Caco-2 (cell line): ENCODE results near the gene SPHK2. TPM values are rescaled to one million over a fixed set of nuclear protein-coding genes. Genes with fewer than 3 reads are reported as not detected.

ENCODE experiments used
- BruUV-seq: library from RNA; stranded (reverse); fragments of 400-500 nt; replicated peaks from 2 replicates; lab custom pipeline; 2021; lab: Mats Ljungman, UMichigan
- CTCF ChIA-PET: fragments of 300-600 bp; sonication (Branson Sonifier 250); formaldehyde crosslinking; loops from one replicate; lab custom pipeline; 2022; ENCODE audit warnings: antibody characterized with exemption; lab: Charles Lee
- POLR2A ChIA-PET: fragments of 300-600 bp; sonication (Branson Sonifier 250); formaldehyde crosslinking; loops from one replicate; lab custom pipeline; 2022; ENCODE audit warnings: antibody characterized with exemption; lab: Charles Lee
- DNase-seq, 2 experiments: peaks; one replicate each; pipeline versions ENCODE4 v3.0.0 to v3.0.0-alpha.2; 2020 to 2022
- H3K27me3 ChIP-seq: replicated peaks from 2 replicates; pipeline ENCODE4 v1.6.0; 2011; ENCODE audit warnings: low read length; ENCODE audit not compliant: control insufficient read depth, insufficient read depth
- H3K36me3 ChIP-seq: 2 replicates; pipeline ENCODE4 v1.5.1; 2011; ENCODE audit warnings: low read length; ENCODE audit not compliant: control insufficient read depth, insufficient read depth
- H3K4me1 ChIP-seq: fragments of 250-450 bp; sonication (Bioruptor Pico); 2 replicates; pipeline ENCODE4 v1.5.1; 2020; ENCODE audit warnings: mild to moderate bottlenecking
- H3K4me3 ChIP-seq: 2 replicates; pipeline ENCODE4 v1.5.1; 2011; ENCODE audit warnings: low read depth, mild to moderate bottlenecking, control low read depth, low read length
- H3K9me3 ChIP-seq: fragments of 250-450 bp; sonication (Bioruptor Pico); 2 replicates; pipeline ENCODE4 v1.5.1; 2020; ENCODE audit warnings: mild to moderate bottlenecking, moderate library complexity
- H3K27ac Mint-ChIP-seq: one replicate; pipeline ENCODE4 v1.8.0; 2022; ENCODE audit warnings: mixed read lengths; ENCODE audit not compliant: unreplicated experiment
- H3K27me3 Mint-ChIP-seq: one replicate; pipeline ENCODE4 v1.8.0; 2022; ENCODE audit warnings: mixed read lengths; ENCODE audit not compliant: insufficient read depth, unreplicated experiment
- H3K36me3 Mint-ChIP-seq: one replicate; pipeline ENCODE4 v1.8.0; 2022; ENCODE audit warnings: mild to moderate bottlenecking, mixed read lengths; ENCODE audit not compliant: insufficient read depth, unreplicated experiment
- H3K4me1 Mint-ChIP-seq: one replicate; pipeline ENCODE4 v1.8.0; 2022; ENCODE audit warnings: low read depth, mixed read lengths; ENCODE audit not compliant: unreplicated experiment
- H3K4me3 Mint-ChIP-seq: one replicate; pipeline ENCODE4 v1.8.0; 2022; ENCODE audit warnings: mild to moderate bottlenecking, moderate library complexity, mixed read lengths; ENCODE audit not compliant: unreplicated experiment
- H3K9me3 Mint-ChIP-seq: one replicate; pipeline ENCODE4 v1.8.0; 2022; ENCODE audit warnings: mixed read lengths; ENCODE audit not compliant: unreplicated experiment
- CTCF ChIP-seq, 2 experiments: fragments of 200-600 bp in 1 of 2; IDR thresholded peaks; 1 replicate in 1 of 2; 2 replicates in 1 of 2; pipeline versions ENCODE4 v1.5.1 to v1.8.0; 2011 to 2022; ENCODE audit warnings: antibody characterized with exemption in 1 of 2, control low read depth in 1 of 2, inconsistent platforms in 1 of 2, low read depth in 1 of 2, low read length in 1 of 2, mild to moderate bottlenecking in 1 of 2, moderate library complexity in 1 of 2; ENCODE audit not compliant: insufficient read depth in 1 of 2, severe bottlenecking in 1 of 2, unreplicated experiment in 1 of 2
- intact Hi-C: fragments of 100-400 bp; cut with micrococcal nuclease; formaldehyde crosslinking; loops from one replicate; pipeline ENCODE4 v1.10.0; 2022; ENCODE audit not compliant: unreplicated experiment
- total RNA-seq: library from RNA; stranded (reverse); gene quantifications from 2 replicates; pipeline ENCODE4 v1.2.3, GENCODE V29; 2022

The SPHK2 gene
- total RNA-seq, 1 experiment from 2014 or later, result 140 TPM

GRCh38 chr19:48646001-48646721 lies 26.9 kb downstream of the SPHK2 start, which contains the start of gene CA11:
Gene CA11, minus strand, starts transcription at chr19:48646187. Its CDS starts 555 bp downstream, at chr19:48645632.
- intact Hi-C loops, result loop anchor here (1.0 to 5.0 kb wide), 5 partner anchors 9 to 138 kb away; partner anchors contain the start of gene DBP
- peaks cover 9% of the 10 kb centered on the region; the same call in 1 of the 2 replicates for H3K4me1 ChIP-seq

GRCh38 chr19:48646722-48647216 lies 27.5 kb downstream of the SPHK2 start:
- Mint-ChIP-seq H3K27ac (no peak overlapping the region), H3K4me1 (peaks cover 16% of the 10 kb centered on the region), H3K27me3 (no peaks in the 10 kb centered on the region), H3K36me3 (no peaks in the 10 kb centered on the region), H3K4me3 (peak overlapping the region; percentile 77), H3K9me3 (no peaks in the 10 kb centered on the region)
- no peak for DNase-seq
- no peak for TF ChIP-seq CTCF (IDR thresholded peaks at IDR 0.05; ENCODE audit: insufficient read depth in 1 of 2, low read depth in 1 of 2, low read length in 1 of 2, severe bottlenecking in 1 of 2, unreplicated experiment in 1 of 2)
- CTCF ChIA-PET, result interaction anchor here (1.0 to 2.7 kb wide), 8 partner anchors 9 to 196 kb away, joined by 3 to 28 read pairs (median 6); partner anchors contain the start of genes DBP and FUT2
- POLR2A ChIA-PET, result interaction anchor here (2.0 to 2.1 kb wide), 2 partner anchors 28 to 225 kb away, joined by 7 to 12 read pairs; partner anchors contain the start of genes PPP1R15A, RPL18 and SPHK2
- H3K4me1 ChIP-seq, result peaks cover 9% of the 10 kb centered on the region; the same call in 1 of the 2 replicates
- H3K27me3 ChIP-seq, result no peaks in the 10 kb centered on the region
- no peak overlapping the region; the same call in 1 of the 2 replicates for H3K4me3 ChIP-seq
- H3K9me3 ChIP-seq, result no peaks in the 10 kb centered on the region
- BruUV-seq, result no TSS peak
- no peaks in the 10 kb centered on the region for H3K36me3 ChIP-seq
- intact Hi-C loops, result loop anchor here (1.0 to 5.0 kb wide), 5 partner anchors 9 to 138 kb away; partner anchors contain the start of gene DBP

More at GRCh38 chr19:48646001-48646721, 26.9 kb downstream of the SPHK2 start, which contains the start of gene CA11:
- Histone ChIP-seq H3K9me3 (no peaks in the 10 kb centered on the region), H3K27me3 (no peaks in the 10 kb centered on the region), H3K4me3 (peak within 1 kb of the TSS; percentile 56), H3K36me3 (no peaks in the 10 kb centered on the region)
- Mint-ChIP-seq H3K27ac (peak within 1 kb of the TSS; percentile 69), H3K4me1 (peaks cover 16% of the 10 kb centered on the region), H3K36me3 (no peaks in the 10 kb centered on the region), H3K9me3 (no peaks in the 10 kb centered on the region), H3K27me3 (no peaks in the 10 kb centered on the region), H3K4me3 (peak within 1 kb of the TSS; percentile 77)
- peak; percentile 93 to 96 for TF ChIP-seq CTCF (IDR thresholded peaks at IDR 0.05; ENCODE audit: insufficient read depth in 1 of 2, low read depth in 1 of 2, low read length in 1 of 2, severe bottlenecking in 1 of 2, unreplicated experiment in 1 of 2)
- peak; percentile 94 to 95 for DNase-seq
- CTCF ChIA-PET, result interaction anchor here (0.6 to 2.7 kb wide), 13 partner anchors 9 to 197 kb away, joined by 3 to 28 read pairs (median 6); partner anchors contain the start of genes DBP and FUT2
- POLR2A ChIA-PET, result interaction anchor here (0.6 to 2.1 kb wide), 5 partner anchors 16 to 226 kb away, joined by 3 to 12 read pairs (median 5); partner anchors contain the start of genes PPP1R15A, RPL18 and SPHK2
- no TSS peak for BruUV-seq

DNA sequence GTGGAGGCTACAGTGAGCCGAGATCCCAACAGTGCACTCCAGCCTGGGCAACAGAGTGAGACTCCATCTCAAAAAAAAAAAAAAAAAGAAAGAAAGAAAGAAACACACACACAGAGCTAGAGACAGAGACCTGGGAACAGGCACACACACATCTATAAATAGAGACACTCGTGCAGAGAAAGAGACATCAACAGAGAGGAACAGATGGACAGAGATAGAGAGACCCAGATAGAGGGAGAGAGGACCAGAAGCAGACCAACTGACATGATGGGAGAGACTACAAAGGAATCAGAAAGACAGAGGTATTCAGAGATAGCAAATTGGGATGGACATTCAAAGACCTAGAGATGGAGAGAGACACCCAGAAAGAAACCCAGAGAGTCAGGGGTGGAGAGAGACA lies 28.8 kb downstream of the SPHK2 start:
- POLR2A ChIA-PET, result no interaction called here
- H3K27ac Mint-ChIP-seq, result no peak overlapping the region
- Histone ChIP-seq H3K36me3 (no peaks in the 10 kb centered on the region), H3K9me3 (no peaks in the 10 kb centered on the region), H3K27me3 (no peaks in the 10 kb centered on the region), H3K4me1 (peaks cover 9% of the 10 kb centered on the region; the same call in 1 of the 2 replicates), H3K4me3 (no peak overlapping the region)
- no TSS peak for BruUV-seq
- H3K36me3 Mint-ChIP-seq, result no peaks in the 10 kb centered on the region
- H3K9me3 Mint-ChIP-seq, result no peaks in the 10 kb centered on the region
- peaks cover 16% of the 10 kb centered on the region for H3K4me1 Mint-ChIP-seq
- intact Hi-C loops, result loop anchor here (5.0 kb wide), 1 partner anchor 39 kb away; no protein-coding TSS in a partner anchor
- DNase-seq, result no peak
- H3K4me3 Mint-ChIP-seq, result no peak overlapping the region
- CTCF ChIA-PET, result no interaction called here
- no peaks in the 10 kb centered on the region for H3K27me3 Mint-ChIP-seq
- no peak for TF ChIP-seq CTCF (IDR thresholded peaks at IDR 0.05; ENCODE audit: insufficient read depth in 1 of 2, low read depth in 1 of 2, low read length in 1 of 2, severe bottlenecking in 1 of 2, unreplicated experiment in 1 of 2)
